Lower leg skin (tissue), 3 donors: ENCODE results near the gene MYO18A.

Experiments
- POLR2A ChIP-seq, 2 donors: fragments of 450-650 bp; IDR thresholded peaks; one replicate each; pipeline ENCODE4 v1.6.1; 2016 to 2017; ENCODE audit warnings: antibody characterized with exemption in 2 of 2, mild to moderate bottlenecking in 1 of 2, moderate library complexity in 1 of 2
- TF ChIP-seq, protein P1 (sequence below), 3 donors: fragments of 450-650 bp; IDR thresholded peaks; one replicate each; pipeline ENCODE4 v1.5.1; 2016; ENCODE audit warnings: antibody characterized with exemption in 3 of 3, mild to moderate bottlenecking in 3 of 3, moderate library complexity in 2 of 3

DNA sequence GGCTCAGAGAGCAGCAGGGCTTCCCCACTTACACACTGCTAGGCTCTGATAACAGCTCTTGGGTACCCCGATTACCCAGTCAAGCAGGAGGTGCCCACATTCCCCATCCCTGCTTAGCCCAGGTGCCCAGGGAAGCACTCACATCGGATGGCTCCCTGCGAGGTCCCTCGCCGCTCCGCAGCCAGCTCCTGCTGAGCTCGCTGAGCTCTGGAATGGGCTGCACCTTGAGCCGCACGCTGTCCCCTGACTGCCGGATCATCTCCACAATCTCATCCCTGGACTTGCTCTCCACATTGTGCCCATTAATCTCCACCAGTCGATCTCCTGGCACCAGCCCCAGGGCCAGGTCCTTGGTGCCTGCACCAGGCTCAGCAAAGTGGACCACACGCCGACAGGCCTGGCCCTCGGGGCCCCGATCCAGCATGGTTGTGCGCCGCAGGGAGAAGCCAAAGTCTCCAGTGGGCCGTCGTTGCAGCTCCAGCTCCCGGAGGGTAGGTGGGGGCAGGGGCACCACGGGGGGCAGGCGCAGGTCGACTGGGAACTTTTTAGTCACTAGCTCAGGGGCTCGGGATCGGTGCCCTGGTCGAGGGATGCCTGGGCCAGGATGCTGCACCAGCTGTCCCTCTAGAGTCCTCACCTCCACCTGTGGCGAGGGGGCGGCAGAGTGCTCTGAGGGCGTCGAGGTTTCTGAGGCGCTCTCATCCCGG is 14.2 kb downstream of the MYO18A start:
- TF ChIP-seq, protein P1, sequence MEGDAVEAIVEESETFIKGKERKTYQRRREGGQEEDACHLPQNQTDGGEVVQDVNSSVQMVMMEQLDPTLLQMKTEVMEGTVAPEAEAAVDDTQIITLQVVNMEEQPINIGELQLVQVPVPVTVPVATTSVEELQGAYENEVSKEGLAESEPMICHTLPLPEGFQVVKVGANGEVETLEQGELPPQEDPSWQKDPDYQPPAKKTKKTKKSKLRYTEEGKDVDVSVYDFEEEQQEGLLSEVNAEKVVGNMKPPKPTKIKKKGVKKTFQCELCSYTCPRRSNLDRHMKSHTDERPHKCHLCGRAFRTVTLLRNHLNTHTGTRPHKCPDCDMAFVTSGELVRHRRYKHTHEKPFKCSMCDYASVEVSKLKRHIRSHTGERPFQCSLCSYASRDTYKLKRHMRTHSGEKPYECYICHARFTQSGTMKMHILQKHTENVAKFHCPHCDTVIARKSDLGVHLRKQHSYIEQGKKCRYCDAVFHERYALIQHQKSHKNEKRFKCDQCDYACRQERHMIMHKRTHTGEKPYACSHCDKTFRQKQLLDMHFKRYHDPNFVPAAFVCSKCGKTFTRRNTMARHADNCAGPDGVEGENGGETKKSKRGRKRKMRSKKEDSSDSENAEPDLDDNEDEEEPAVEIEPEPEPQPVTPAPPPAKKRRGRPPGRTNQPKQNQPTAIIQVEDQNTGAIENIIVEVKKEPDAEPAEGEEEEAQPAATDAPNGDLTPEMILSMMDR (IDR thresholded peaks at IDR 0.05) = no peak
- TF ChIP-seq POLR2A (IDR thresholded peaks at IDR 0.05) = no peak
